GM23338 (cell line): ENCODE data around the gene ARHGAP12. TPM values are rescaled to one million over a fixed set of nuclear protein-coding genes. Genes with fewer than 3 reads are reported as not detected.
"Not testable (repeated sequence)": the region's sequence is repeated elsewhere in the genome, so short reads cannot be mapped to it uniquely, and the experiment has no call there.

Experiments used
- ATAC-seq: fragments of 200-7000 bp; cut with Tn5 transposase; 3 replicates; pipeline ENCODE4 v1.9.1; 2020
- DNase-seq: peaks from one replicate; pipeline ENCODE4 v3.0.0-alpha.2; 2015; ENCODE audit warnings: low spot score
- H2AFZ ChIP-seq: fragments of 200-600 bp; sonication (generic); 2 replicates; pipeline ENCODE4 v1.8.0; 2016; ENCODE audit warnings: antibody characterized with exemption, mild to moderate bottlenecking, moderate library complexity
- H3F3A ChIP-seq: fragments of 200-600 bp; sonication (generic); replicated peaks from 2 replicates; pipeline ENCODE4 v1.8.0; 2017; ENCODE audit warnings: antibody characterized with exemption, mixed run types, low read depth
- H3K27ac ChIP-seq: fragments of 200-600 bp; sonication (generic); 2 replicates; pipeline ENCODE4 v1.6.1; 2016; ENCODE audit warnings: low read depth
- H3K27me3 ChIP-seq: fragments of 200-600 bp; sonication (generic); 2 replicates; pipeline ENCODE4 v1.8.0; 2016; ENCODE audit warnings: mild to moderate bottlenecking, mixed run types, moderate library complexity; ENCODE audit not compliant: insufficient read depth
- H3K36me3 ChIP-seq: fragments of 200-600 bp; sonication (generic); 2 replicates; pipeline ENCODE4 v1.8.0; 2016; ENCODE audit warnings: mild to moderate bottlenecking; ENCODE audit not compliant: insufficient read depth
- H3K4me1 ChIP-seq: fragments of 200-600 bp; sonication (generic); 2 replicates; pipeline ENCODE4 v1.8.0; 2016; ENCODE audit warnings: mild to moderate bottlenecking, moderate library complexity; ENCODE audit not compliant: insufficient read depth
- H3K4me2 ChIP-seq: fragments of 200-600 bp; sonication (generic); 2 replicates; pipeline ENCODE4 v1.7.1; 2017; ENCODE audit warnings: mixed run types
- H3K4me3 ChIP-seq: fragments of 200-600 bp; sonication (generic); 2 replicates; pipeline ENCODE4 v1.6.1; 2016; ENCODE audit warnings: mixed run types
- H3K79me2 ChIP-seq: fragments of 200-600 bp; sonication (generic); replicated peaks from 2 replicates; pipeline ENCODE4 v1.8.0; 2017; ENCODE audit warnings: mild to moderate bottlenecking; ENCODE audit not compliant: insufficient read depth
- H3K9me2 ChIP-seq: fragments of 200-600 bp; sonication (generic); 2 replicates; pipeline ENCODE4 v1.8.0; 2017; ENCODE audit not compliant: insufficient read depth
- H4K20me1 ChIP-seq: fragments of 200-600 bp; sonication (generic); replicated peaks from 2 replicates; pipeline ENCODE4 v1.8.0; 2017; ENCODE audit warnings: mild to moderate bottlenecking; ENCODE audit not compliant: insufficient read depth
- H3K27ac Mint-ChIP-seq: 2 replicates; pipeline ENCODE4 v1.8.0; 2020; ENCODE audit warnings: inconsistent platforms, mild to moderate bottlenecking, moderate library complexity, mixed read lengths
- H3K27me3 Mint-ChIP-seq: 3 replicates; pipeline ENCODE4 v1.8.0; 2022; ENCODE audit warnings: low read depth, mild to moderate bottlenecking, moderate library complexity, mixed read lengths, inconsistent platforms; ENCODE audit not compliant: insufficient read depth, poor library complexity
- H3K36me3 Mint-ChIP-seq: 3 replicates; pipeline ENCODE4 v1.8.0; 2021; ENCODE audit warnings: low read depth, mild to moderate bottlenecking, inconsistent platforms, moderate library complexity, mixed read lengths
- H3K4me1 Mint-ChIP-seq: 3 replicates; pipeline ENCODE4 v1.8.0; 2020; ENCODE audit warnings: mild to moderate bottlenecking, inconsistent platforms, mixed read lengths
- H3K4me3 Mint-ChIP-seq: 3 replicates; pipeline ENCODE4 v1.8.0; 2021; ENCODE audit warnings: moderate library complexity, mild to moderate bottlenecking, inconsistent platforms, mixed read lengths
- H3K9me3 Mint-ChIP-seq: 3 replicates; pipeline ENCODE4 v1.8.0; 2020; ENCODE audit warnings: moderate library complexity, mild to moderate bottlenecking, inconsistent platforms, mixed read lengths
- CREB1 ChIP-seq: fragments of 250-450 bp; sonication (Bioruptor Pico); IDR thresholded peaks from 2 replicates; pipeline ENCODE4 v1.5.0; 2020; ENCODE audit warnings: low read depth, mild to moderate bottlenecking, moderate library complexity
- ETS1 ChIP-seq: IDR thresholded peaks from 2 replicates; pipeline ENCODE4 v1.6.1; 2016; ENCODE audit warnings: antibody characterized with exemption
- EZH2 ChIP-seq: fragments of 200-600 bp; sonication (generic); IDR thresholded peaks from one replicate; pipeline ENCODE4 v1.8.0; 2017; ENCODE audit warnings: antibody characterized with exemption, mild to moderate bottlenecking, low read depth; ENCODE audit not compliant: unreplicated experiment
- JUNB ChIP-seq: IDR thresholded peaks from one replicate; pipeline ENCODE4 v1.6.1; 2016; ENCODE audit warnings: antibody characterized with exemption; ENCODE audit not compliant: unreplicated experiment
- STAT1 ChIP-seq: IDR thresholded peaks from one replicate; pipeline ENCODE4 v1.6.1; 2016; ENCODE audit warnings: antibody characterized with exemption; ENCODE audit not compliant: unreplicated experiment
- ZNF114 ChIP-seq: fragments of 250-450 bp; sonication (Bioruptor Pico); IDR thresholded peaks from 2 replicates; pipeline ENCODE4 v1.5.0; 2020; ENCODE audit warnings: mild to moderate bottlenecking, moderate library complexity
- ZNF462 ChIP-seq: fragments of 250-450 bp; sonication (Bioruptor Pico); IDR thresholded peaks from 2 replicates; pipeline ENCODE4 v1.5.0; 2020; ENCODE audit warnings: mild to moderate bottlenecking, moderate library complexity
- polyA plus RNA-seq: library from polyadenylated mRNA; unstranded; fragments of >200 nt; fragmentation: Nextera tagmentation; extraction: Ambion mirVana; gene quantifications from 2 replicates; pipeline ENCODE4 v1.2.1, GENCODE V29; 2016
- total RNA-seq: library from RNA; depleted of rRNA; stranded (reverse); fragments of >200 nt; shearing (Covaris generic); gene quantifications from 2 replicates; pipeline ENCODE4 v1.2.3, GENCODE V29; 2014

ARHGAP12 gene
- total and polyA plus RNA-seq, 2 experiments from 2014 or later = 27.5 to 50.7 TPM

- TF ChIP-seq ZNF462 = no peak
- no peak for TF ChIP-seq JUNB
- TF ChIP-seq STAT1 = no peak
- no peak for TF ChIP-seq ETS1
- TF ChIP-seq ZNF114 (CRISPR knock-in tag) = no peak
- TF ChIP-seq CREB1 (CRISPR knock-in tag) = no peak
- no peak for TF ChIP-seq EZH2
Observed at GRCh38 chr10:31769564-31769963, 159.1 kb downstream of the ARHGAP12 start (continued).

GRCh38 chr10:31768935-31769334 lies 159.7 kb downstream of the ARHGAP12 start:
- not testable (repeated sequence) for H3K4me3 ChIP-seq, H3K4me3 Mint-ChIP-seq, H3F3A ChIP-seq, H2AFZ ChIP-seq, H3K4me1 ChIP-seq, H3K79me2 ChIP-seq, H3K9me2 ChIP-seq, DNase-seq, H3K36me3 ChIP-seq, H3K27me3 Mint-ChIP-seq, H3K27ac Mint-ChIP-seq, H3K27me3 ChIP-seq, H4K20me1 ChIP-seq, ATAC-seq, H3K4me2 ChIP-seq, H3K27ac ChIP-seq
- H3K36me3 Mint-ChIP-seq = peaks cover 14% of the 10 kb centered on the region; the same call in 2 of the 3 replicates
- H3K9me3 Mint-ChIP-seq = peaks cover 13% of the 10 kb centered on the region
- H3K4me1 Mint-ChIP-seq = peaks cover 10% of the 10 kb centered on the region
